HG02840 (cell line): ENCODE data around the gene NHSL1.

ENCODE experiments used
- ATAC-seq: cut with Tn5 transposase; IDR thresholded peaks from one replicate; pipeline ENCODE4 v1.9.1; 2021; ENCODE audit warnings: mild to moderate bottlenecking, moderate library complexity, moderate number of reproducible peaks; ENCODE audit not compliant: unreplicated experiment, low FRiP score

Gene NHSL1

GRCh38 chr6:138523347-138524210, 24.3 kb upstream of the NHSL1 start:
- no peak for ATAC-seq

- no peak for ATAC-seq
Measured at GRCh38 chr6:138522611-138523010, 23.3 kb upstream of the NHSL1 start.

- ATAC-seq = no peak
Measured at GRCh38 chr6:138521790-138522189, 22.5 kb upstream of the NHSL1 start.

- ATAC-seq = no peak
Measured at GRCh38 chr6:138520463-138520862, 21.2 kb upstream of the NHSL1 start.

- no peak for ATAC-seq
Measured at GRCh38 chr6:138518054-138518453, 18.8 kb upstream of the NHSL1 start.

GRCh38 chr6:138517635-138518034, 18.3 kb upstream of the NHSL1 start:
- no peak for ATAC-seq

GRCh38 chr6:138515657-138516248, 16.5 kb upstream of the NHSL1 start:
- ATAC-seq = no peak

- no peak for ATAC-seq
Measured at GRCh38 chr6:138514860-138515540, 15.7 kb upstream of the NHSL1 start.

GRCh38 chr6:138512609-138513008, 13.3 kb upstream of the NHSL1 start:
- no peak for ATAC-seq

GRCh38 chr6:138510093-138510492, 10.8 kb upstream of the NHSL1 start:
- ATAC-seq = no peak

GRCh38 chr6:138509371-138509770, 10.1 kb upstream of the NHSL1 start:
- ATAC-seq = no peak

GRCh38 chr6:138508676-138508988, 9.3 kb upstream of the NHSL1 start:
- no peak for ATAC-seq

GRCh38 chr6:138507977-138508675, 8.8 kb upstream of the NHSL1 start:
- no peak for ATAC-seq

- no peak for ATAC-seq
Measured at GRCh38 chr6:138504764-138505689, 5.7 kb upstream of the NHSL1 start.

- ATAC-seq = no peak
Measured at GRCh38 chr6:138503881-138504680, 4.8 kb upstream of the NHSL1 start.

GRCh38 chr6:138502546-138502945, 3.3 kb upstream of the NHSL1 start:
- ATAC-seq = no peak

GRCh38 chr6:138500867-138501446, 1.7 kb upstream of the NHSL1 start:
- no peak for ATAC-seq

GRCh38 chr6:138500045-138500665, 861 bp upstream of the NHSL1 start:
- ATAC-seq = no peak
